Renal cortex interstitium (tissue), 11 donors: ENCODE data around the gene GRM7. TPM values are rescaled to one million over a fixed set of nuclear protein-coding genes. Genes with fewer than 3 reads are reported as not detected.

Source experiments
- DNase-seq, 11 donors: peaks; one replicate each; pipeline ENCODE4 v3.0.0-alpha.2; 2013; ENCODE audit warnings: low read depth in 9 of 11, low spot score in 4 of 11; ENCODE audit errors: extremely low read depth in 1 of 11
- polyA plus RNA-seq, 3 donors: library from polyadenylated mRNA; unstranded; fragments of 120-200 nt; gene quantifications; one replicate each; pipeline ENCODE4 v1.2.1, GENCODE V29; 2013; ENCODE audit not compliant: insufficient read length in 3 of 3

The GRM7 gene
- polyA plus RNA-seq, 3 donors = 1.4 to 2.3 (median 2.0) TPM

GRCh38 chr3:7760718-7761117, 899.8 kb downstream of the GRM7 start:
- no peak for DNase-seq

GRCh38 chr3:7764115-7764514, 903.2 kb downstream of the GRM7 start:
- no peak for DNase-seq

GRCh38 chr3:7766530-7766929, 905.6 kb downstream of the GRM7 start:
- no peak for DNase-seq

- no peak for DNase-seq
These were observed 918.4 kb downstream of the GRM7 start for GRCh38 chr3:7779331-7779730.

GRCh38 chr3:7781395-7781794, 920.5 kb downstream of the GRM7 start:
- no peak for DNase-seq

GRCh38 chr3:7787871-7788828, 927.2 kb downstream of the GRM7 start:
- no peak for DNase-seq

- no peak for DNase-seq
These were observed 928.0 kb downstream of the GRM7 start for GRCh38 chr3:7788881-7789280.

- DNase-seq = no peak
These were observed 928.4 kb downstream of the GRM7 start for GRCh38 chr3:7789324-7789723.

- no peak for DNase-seq
These were observed 929.2 kb downstream of the GRM7 start for GRCh38 chr3:7790141-7790540.
